ENCODE measurements around the gene AKR7A2. TPM values are rescaled to one million over a fixed set of nuclear protein-coding genes. Genes with fewer than 3 reads are reported as not detected.

AKR7A2 gene
- total RNA-seq, 1 donor from 2014 or later, result 37.4 TPM

- H3K27ac ChIP-seq, result no peak overlapping the region
- TF ChIP-seq, protein P1, sequence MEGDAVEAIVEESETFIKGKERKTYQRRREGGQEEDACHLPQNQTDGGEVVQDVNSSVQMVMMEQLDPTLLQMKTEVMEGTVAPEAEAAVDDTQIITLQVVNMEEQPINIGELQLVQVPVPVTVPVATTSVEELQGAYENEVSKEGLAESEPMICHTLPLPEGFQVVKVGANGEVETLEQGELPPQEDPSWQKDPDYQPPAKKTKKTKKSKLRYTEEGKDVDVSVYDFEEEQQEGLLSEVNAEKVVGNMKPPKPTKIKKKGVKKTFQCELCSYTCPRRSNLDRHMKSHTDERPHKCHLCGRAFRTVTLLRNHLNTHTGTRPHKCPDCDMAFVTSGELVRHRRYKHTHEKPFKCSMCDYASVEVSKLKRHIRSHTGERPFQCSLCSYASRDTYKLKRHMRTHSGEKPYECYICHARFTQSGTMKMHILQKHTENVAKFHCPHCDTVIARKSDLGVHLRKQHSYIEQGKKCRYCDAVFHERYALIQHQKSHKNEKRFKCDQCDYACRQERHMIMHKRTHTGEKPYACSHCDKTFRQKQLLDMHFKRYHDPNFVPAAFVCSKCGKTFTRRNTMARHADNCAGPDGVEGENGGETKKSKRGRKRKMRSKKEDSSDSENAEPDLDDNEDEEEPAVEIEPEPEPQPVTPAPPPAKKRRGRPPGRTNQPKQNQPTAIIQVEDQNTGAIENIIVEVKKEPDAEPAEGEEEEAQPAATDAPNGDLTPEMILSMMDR (IDR thresholded peaks at IDR 0.05), result no peak
- H3K4me3 ChIP-seq, result no peak overlapping the region
- no peak for ATAC-seq
- intact Hi-C loops (cut with DNase I), result no loop called here
- no peaks in the 10 kb centered on the region for H3K9me3 ChIP-seq
- peaks cover 22% of the 10 kb centered on the region for H3K4me1 ChIP-seq
- H3K27me3 ChIP-seq (ENCODE audit: low read depth), result no peaks in the 10 kb centered on the region
- peaks cover 70% of the 10 kb centered on the region for H3K36me3 ChIP-seq
- DNase-seq, result no peak
Measured at GRCh38 chr1:19343617-19344350, 31.8 kb upstream of the AKR7A2 start.

- intact Hi-C loops (cut with DNase I), result no loop called here
- H3K4me1 ChIP-seq, result peaks cover 15% of the 10 kb centered on the region
- ATAC-seq, result no peak
Measured at GRCh38 chr1:19342894-19343616, 31.1 kb upstream of the AKR7A2 start.

GRCh38 chr1:19342062-19342750 lies 30.3 kb upstream of the AKR7A2 start:
- no peaks in the 10 kb centered on the region for H3K9me3 ChIP-seq
- no peak overlapping the region for H3K27ac ChIP-seq
- DNase-seq (no peak), ATAC-seq (peak in 1 of 2 donors; percentile 2)
- intact Hi-C loops (cut with DNase I), result no loop called here
- peaks cover 7% of the 10 kb centered on the region for H3K4me1 ChIP-seq
- H3K36me3 ChIP-seq, result peaks cover 73% of the 10 kb centered on the region
- H3K4me3 ChIP-seq, result no peak overlapping the region
- TF ChIP-seq, protein P1 (IDR thresholded peaks at IDR 0.05), result no peak
- H3K27me3 ChIP-seq (ENCODE audit: low read depth), result no peaks in the 10 kb centered on the region

More at GRCh38 chr1:19342894-19343616, 31.1 kb upstream of the AKR7A2 start:
- peaks cover 71% of the 10 kb centered on the region for H3K36me3 ChIP-seq
- no peaks in the 10 kb centered on the region for H3K9me3 ChIP-seq
- no peak overlapping the region for H3K27ac ChIP-seq
- TF ChIP-seq, protein P1 (IDR thresholded peaks at IDR 0.05), result no peak
- no peak for DNase-seq
- no peaks in the 10 kb centered on the region for H3K27me3 ChIP-seq (ENCODE audit: low read depth)
- no peak overlapping the region for H3K4me3 ChIP-seq

- ATAC-seq (peak; percentile 63 to 83), DNase-seq (peak; percentile 74)
- H3K9me3 ChIP-seq, result no peaks in the 10 kb centered on the region
- H3K36me3 ChIP-seq, result peaks cover 73% of the 10 kb centered on the region
- TF ChIP-seq, protein P1 (IDR thresholded peaks at IDR 0.05), result peak; percentile 85
- H3K27me3 ChIP-seq (ENCODE audit: low read depth), result no peaks in the 10 kb centered on the region
- H3K27ac ChIP-seq, result peak overlapping the region; percentile 11
- H3K4me3 ChIP-seq, result no peak overlapping the region
- intact Hi-C loops (cut with DNase I), result no loop called here
- peaks cover 4% of the 10 kb centered on the region for H3K4me1 ChIP-seq
Measured at GRCh38 chr1:19341201-19342061, 29.5 kb upstream of the AKR7A2 start.
